Hematopoietic multipotent progenitor cell (in vitro differentiated cells): ENCODE measurements around the gene VAV3. TPM values are rescaled to one million over a fixed set of nuclear protein-coding genes. Genes with fewer than 3 reads are reported as not detected.
A peak's percentile ranks its signal among the peaks of the same experiment; 100 is the strongest.

Experiments
- DNase-seq, 3 donors: peaks; one replicate each; pipeline ENCODE4 v3.0.0-alpha.2; 2011 to 2015; ENCODE audit warnings: low read depth in 2 of 3, low spot score in 2 of 3
- total RNA-seq: library from RNA; depleted of rRNA; stranded (reverse); fragments of >200 nt; gene quantifications from one replicate; pipeline ENCODE4 v1.2.3, GENCODE V29; 2012

Gene VAV3
- total RNA-seq, 1 donor: 30.7 TPM

DNA sequence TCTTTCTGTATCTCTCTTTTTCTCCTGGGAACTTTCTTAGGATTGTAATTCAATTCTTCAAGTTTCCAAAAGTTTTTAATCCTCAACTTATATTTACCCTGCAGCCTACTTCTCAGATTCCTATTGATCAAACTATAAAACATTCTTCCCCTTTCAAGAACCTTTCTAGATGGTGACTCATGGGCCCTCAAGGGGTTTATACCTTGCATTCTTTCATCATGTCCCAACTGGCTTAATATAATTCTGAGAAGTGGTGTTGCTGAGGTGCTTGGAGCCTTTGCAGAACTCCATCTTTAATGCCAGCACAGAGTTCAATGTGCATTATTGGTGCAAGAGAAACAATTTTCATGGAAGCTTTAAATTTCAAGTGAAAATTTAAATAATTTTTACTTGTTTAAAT, 273.4 kb downstream of the VAV3 start:
- no peak for DNase-seq

DNA sequence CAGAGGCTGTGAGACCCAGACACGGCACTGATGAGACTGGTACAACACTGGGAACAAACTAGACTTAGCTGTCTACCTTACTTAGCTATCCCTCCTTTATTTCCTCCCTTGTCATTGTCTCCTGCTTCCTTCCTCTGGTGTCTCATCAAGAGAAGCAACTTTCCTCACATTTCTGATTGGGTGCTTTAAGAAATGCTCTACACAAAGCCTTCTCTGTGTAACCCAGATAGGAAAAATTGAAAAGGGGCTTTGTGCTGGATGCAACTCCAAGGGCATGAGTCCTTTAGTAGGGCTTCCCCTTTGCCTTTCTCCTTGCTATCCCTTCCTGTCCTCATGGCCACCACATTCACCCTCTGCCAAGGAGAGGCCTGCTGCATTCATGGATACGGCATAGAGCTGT, 274.5 kb downstream of the VAV3 start:
- no peak for DNase-seq

DNA sequence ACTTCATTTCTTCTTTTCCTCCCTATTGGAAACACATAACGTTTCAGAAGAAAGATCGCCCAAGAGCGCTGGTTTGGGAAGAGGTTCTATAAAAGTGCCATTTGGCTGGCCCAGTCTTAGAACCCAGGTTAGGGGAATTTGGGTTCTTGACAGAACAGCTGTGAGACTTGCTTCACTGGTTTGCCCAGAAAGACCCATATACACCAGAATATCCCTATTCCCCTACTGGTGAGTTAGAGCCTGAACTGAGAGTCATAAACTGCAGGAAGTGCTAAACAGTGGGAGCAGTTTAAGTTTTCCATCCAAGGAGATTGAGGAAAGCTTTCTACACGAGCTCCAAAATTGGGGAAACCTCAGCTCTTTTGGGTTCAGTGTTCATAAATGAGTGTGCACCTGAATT, 275.2 kb downstream of the VAV3 start:
- DNase-seq: no peak

DNA sequence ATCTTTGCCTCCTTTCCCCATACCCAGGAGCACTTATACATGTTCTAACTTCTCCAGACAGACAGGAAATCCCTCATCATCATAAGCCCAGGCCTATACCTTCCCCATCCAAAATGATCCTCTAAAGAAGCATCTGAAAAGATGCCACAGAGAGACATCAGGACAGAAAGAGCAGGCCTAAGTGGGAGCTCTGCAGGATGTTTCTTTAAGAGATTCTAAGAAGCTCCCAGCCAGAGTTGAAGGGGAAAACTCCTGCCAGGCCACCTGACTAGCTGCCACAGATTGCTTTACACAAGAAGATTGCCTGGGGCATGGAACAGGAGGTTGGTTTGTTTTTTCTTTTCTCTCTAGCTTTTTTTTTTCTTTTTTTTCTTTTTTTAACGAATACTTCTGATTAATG, 275.8 kb downstream of the VAV3 start:
- no peak for DNase-seq

DNA sequence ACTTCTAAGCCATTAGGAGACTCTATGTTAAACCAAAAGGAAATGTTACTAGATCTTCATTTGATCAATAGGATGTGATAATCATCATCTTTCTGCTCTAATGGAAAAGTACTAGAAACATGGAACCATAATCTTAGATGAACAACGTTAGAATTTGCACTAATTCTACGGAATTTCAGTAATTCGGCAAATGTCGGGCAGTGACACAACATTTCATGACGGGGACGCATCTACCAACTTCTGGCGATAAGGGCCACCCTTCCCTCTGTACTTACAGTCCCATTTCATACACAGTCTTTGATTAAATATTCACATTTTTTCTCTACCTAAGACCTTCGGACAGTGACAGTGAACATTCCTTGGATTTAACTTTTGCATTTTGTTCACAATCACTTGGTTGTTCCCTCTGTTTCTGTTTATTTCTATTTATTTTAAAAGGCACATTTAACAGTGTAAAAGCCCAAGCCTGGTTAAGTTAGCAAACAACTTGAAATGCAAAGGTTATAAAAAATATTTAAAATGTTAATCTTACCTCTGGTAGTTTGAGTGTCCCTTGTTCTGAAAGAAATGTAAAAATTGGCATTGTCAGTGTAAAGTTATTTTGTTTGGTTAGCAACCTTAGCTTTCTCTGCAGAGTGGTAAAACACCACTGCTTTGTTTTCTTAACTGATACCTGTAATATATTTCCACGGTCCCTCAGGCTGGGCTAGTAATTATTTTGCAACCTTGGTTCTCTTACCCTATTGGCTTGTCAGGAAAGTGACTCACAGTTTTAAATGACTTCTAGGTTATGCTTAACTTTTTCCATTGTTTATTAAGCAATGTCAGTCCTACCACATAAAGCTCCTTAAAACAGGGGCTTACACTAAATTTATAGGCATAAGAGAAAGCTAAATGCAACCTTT, 276.9 kb downstream of the VAV3 start:
- no peak for DNase-seq

DNA sequence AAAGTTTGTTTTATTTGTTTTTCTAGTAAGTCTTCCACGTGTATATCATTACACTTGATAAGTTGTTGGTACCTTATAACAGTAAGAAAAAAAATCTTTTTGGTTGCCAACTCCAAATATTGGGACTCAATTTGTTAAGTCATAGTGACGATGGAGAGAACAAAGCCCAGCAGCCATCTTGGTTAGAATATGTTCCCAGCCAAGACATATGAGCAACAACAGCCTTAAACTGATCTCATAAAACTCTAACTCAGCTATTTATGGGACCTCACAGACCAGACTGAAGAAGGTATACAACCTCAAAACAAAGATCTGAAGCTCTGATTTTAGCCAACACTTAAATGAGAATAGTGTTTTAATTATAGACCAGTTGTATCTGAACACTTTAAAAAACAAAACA, 281.3 kb downstream of the VAV3 start:
- DNase-seq: no peak

DNA sequence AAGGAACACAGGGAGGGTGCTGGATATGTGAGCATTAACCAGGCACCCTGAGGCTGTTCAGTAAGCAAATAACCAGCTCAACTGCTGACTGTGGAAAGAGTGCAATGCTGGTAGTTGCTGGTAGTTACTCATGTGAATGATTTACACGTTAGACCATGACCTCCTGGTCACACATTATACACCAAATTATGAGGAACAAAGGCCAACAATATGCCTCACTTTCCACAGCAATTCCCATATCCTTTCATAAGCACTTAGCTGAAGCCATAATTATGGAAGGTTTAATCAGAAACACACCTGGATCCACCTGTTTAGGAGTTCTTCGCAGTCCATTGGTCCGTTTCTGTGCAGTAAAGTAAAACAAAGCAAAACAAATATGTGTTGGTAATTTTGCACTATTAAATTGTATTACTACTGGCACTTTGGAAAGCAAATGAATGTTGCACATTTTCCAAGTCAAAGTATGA, 281.8 kb downstream of the VAV3 start:
- no peak for DNase-seq

DNA sequence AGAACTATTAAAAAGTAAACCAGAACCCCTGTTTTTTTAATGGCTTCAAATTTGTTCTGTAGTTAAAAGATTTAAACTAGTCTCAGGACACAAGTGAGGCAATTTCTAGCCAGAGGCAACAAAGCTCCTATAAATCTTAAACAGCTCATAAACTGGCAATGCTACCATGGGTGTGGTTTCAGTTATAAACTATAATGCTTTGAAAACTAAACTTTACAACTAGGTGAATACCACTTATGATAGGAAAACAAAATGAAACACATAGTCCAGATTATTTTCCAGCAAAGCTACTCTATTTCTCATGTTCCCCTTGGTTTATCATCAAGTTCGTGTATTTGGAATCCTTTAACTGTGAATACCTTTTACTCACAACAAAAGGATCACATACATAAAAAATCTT, 282.5 kb downstream of the VAV3 start:
- no peak for DNase-seq

DNA sequence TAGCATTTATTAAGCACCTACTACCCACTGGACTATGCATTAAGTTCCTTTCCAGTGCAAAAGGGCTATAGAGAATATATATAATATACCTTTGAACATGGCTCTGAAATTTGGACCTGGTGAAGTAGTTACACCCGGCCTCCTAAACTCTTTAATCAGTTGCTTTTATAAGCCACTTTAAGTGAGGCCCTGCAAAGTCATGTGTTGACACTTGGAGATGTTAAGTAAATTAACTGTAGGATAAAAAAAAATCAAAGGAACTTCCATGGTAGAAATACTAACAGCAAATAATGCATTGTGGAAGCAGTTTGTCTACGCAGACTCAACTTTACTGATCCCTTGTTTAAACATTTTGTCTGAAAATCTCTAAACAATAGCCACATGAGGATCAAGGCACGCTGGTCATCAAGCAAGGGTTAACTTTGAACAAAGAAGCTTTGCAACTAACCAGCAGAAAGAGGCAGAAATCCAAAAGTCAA, 283.9 kb downstream of the VAV3 start:
- DNase-seq: no peak

DNA sequence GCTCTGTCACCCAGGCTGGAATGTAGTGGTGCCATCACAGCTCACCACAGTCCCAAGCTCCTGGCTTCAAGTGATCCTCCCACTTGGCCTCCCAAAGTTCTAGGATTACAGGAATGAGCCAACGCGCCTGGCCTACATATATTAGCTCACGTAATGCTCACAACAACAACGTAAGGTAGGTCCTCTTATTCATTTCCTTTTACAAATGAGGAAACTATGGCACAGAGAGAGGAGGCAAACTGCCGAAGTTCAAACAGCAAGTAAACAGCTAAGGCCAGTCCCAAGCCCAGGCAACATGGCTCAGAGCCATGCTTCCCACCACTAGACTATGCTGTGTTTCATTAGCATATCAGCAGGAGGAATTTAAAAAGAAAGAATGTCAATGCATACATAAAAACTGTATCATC, 284.4 kb downstream of the VAV3 start:
- no peak for DNase-seq

DNA sequence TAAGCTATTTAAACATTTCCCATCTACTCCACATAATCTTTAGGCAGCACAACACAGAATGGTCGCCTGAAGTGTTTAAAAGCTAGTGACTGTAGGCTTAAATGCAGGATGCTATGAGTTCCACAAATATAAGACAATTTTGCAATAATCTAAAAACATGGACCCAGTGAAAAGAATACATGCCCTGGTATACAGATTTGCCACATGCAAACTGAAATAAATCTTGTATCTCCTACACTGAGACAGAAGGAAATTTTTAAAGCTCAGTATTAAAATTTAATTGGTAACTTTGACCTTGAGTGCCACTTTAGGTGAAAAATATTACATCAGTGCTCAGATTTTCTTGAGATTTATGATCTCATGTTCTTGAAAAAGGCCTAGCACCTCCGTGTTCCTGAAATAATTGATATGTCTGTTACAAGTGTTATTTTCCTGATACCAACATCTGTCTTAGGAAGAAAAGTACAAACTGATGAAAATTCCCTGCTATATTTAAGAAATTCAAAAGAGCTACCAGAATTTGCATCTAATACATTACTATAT, 285.5 kb downstream of the VAV3 start:
- no peak for DNase-seq

DNA sequence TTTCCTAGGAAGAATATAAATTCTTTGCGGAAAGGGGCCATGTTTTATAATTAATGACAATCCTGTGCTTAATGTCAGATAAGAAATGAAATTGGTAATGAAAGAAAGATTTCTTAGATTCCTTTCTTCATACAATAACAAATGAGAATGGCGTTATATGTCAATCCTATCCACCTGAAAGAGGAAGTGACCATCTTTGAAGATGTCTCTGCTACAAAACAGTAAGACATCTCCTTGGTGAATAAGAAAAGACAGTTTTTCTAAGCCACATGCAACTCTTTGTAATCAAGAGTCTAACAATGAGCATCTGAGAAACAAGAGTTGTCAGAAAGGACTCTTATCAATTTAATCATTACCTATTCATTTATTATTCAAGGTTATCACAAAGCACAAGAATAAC, 286.0 kb downstream of the VAV3 start:
- DNase-seq: no peak

DNA sequence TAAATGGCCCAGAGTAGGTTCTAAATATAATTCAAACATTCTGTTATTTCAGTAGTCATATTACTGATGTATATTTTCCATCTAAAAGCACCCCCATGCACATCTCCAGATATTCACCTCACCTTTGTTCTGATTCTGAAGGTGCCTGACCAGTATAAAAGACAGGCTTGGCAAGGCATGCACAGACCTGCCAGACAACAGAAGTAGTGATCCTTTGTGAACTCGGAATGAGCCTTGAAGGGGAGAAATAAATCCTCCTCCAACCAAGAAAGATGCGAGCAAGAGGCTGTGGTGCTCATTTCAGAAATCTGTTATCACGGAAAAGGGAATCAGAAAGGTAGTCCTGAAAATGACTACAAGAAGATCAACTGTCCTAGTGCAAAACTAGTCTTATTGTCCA, 287.3 kb downstream of the VAV3 start:
- no peak for DNase-seq

DNA sequence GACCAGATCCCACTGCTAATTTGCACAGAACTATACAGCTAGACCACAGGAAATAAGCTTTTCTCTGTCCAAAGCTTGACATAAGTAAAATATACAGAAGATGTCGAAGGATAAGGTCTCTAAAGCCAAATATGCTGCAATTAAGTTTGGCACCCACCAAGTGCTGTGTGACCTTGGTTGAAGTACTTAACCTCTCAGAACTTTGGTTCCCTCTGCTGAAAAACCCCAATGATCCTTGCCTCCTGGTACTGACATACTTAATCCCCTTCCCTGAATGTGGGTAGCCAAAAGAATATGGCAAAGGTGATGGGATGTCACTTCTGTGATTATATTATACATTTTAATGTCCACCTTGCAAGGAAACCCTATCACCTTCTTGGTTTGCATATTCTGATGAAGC, 290.5 kb downstream of the VAV3 start:
- no peak for DNase-seq

DNA sequence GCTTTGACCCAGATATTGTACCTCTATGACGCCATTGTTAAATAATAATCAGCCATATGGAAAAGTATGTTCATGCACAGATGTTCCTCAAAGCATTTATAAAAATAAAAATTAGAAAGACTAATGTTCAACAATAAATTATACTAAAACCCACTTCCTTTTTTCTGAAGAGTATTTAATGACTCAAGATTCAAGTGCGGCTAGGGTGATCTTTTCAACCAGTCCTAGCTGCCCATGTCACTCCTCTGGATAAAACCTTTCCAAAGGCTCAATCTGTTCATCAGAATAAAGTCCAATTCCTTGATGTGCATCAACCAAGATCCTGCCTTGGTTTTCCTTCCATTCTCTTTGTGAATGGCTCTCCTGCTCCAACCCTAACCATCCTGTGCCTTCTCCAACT, 292.0 kb downstream of the VAV3 start:
- peak in 2 of 3 donors; percentile 10 to 35 for DNase-seq

DNA sequence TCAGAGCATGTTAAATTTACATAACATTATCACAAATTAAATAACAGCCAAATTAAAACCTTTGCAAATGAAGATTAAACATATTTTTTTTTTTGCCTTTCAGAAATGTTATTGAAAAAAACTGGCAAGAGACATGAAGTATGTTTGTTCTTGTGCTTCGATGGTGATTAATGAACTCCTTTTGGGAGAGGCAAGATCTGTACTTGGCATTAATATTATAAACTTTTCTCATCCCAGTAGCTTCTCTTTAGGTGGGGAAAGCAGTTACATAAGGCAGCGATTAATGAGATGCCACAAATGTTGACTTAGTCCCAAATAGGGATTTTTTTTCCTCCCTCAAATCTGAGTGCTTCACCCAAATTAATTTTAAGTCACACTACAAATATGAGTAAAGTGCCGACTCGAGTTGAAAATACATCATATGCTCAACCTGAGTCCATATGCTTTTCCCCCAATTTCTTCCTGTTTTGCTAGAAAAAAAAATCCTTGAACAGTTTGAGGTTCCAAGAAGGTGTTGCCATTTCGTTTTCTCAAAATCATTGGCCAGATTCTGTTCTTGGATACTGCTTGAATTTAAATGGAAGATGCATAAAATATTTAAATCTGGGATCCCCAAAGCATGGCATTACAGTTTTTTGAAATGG, 294.5 kb downstream of the VAV3 start:
- DNase-seq: no peak

DNA sequence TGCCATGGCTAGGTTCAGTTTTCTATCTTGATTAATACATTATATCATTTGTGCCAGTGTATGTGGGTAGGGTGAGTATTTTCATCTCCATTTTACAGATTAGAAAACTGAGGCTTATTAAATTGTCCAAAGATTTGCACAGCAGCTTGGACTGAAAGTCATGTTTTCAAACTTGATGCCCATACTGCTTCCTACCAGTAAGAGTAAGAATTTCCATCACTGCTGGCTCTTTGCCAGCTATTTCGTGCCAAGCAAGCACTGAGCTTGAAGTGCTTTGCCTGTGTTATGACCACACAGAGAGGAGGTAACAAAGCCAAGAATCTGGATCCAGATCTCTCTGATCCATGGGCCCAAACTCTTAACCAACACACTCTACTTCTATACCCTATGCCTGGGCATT, 295.0 kb downstream of the VAV3 start:
- DNase-seq: peak in 2 of 3 donors; percentile 18 to 64

DNA sequence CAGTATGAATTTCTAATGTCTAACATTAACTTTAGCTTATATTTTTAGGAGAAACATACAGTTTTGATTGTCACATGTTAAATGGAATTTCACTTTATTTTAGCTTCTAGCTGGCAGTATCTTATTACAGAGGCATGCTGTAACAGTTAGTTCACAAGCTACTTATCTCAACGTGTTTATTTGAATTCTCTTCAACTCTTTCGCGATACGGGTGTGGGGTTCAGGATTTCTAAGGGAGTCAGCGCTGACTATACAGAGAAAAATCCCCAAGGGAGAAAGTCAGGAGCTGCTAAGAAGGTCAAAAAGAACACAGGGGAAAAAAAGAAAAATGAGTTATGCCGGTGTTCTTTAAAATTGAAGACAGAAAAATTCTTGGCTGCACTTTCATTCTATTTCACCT, 296.2 kb downstream of the VAV3 start:
- no peak for DNase-seq

DNA sequence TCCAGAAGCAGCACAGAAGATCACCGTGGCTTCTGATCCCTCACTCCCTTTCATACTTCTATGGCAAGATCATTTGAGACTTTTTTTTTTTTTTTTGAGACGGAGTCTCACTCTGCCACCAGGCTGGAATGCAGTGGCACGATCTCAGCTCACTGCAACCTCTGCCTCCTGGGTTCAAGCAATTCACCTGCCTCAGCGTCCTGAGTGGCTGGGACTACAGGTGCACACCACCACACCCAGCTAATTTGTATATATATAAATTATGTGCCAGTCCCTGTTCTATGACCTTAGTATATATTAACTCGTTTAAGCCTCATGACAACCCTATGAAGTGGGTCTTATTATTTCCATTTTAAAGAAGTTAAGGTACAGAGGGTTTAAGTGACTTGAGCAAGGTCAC, 298.5 kb downstream of the VAV3 start:
- DNase-seq: no peak

DNA sequence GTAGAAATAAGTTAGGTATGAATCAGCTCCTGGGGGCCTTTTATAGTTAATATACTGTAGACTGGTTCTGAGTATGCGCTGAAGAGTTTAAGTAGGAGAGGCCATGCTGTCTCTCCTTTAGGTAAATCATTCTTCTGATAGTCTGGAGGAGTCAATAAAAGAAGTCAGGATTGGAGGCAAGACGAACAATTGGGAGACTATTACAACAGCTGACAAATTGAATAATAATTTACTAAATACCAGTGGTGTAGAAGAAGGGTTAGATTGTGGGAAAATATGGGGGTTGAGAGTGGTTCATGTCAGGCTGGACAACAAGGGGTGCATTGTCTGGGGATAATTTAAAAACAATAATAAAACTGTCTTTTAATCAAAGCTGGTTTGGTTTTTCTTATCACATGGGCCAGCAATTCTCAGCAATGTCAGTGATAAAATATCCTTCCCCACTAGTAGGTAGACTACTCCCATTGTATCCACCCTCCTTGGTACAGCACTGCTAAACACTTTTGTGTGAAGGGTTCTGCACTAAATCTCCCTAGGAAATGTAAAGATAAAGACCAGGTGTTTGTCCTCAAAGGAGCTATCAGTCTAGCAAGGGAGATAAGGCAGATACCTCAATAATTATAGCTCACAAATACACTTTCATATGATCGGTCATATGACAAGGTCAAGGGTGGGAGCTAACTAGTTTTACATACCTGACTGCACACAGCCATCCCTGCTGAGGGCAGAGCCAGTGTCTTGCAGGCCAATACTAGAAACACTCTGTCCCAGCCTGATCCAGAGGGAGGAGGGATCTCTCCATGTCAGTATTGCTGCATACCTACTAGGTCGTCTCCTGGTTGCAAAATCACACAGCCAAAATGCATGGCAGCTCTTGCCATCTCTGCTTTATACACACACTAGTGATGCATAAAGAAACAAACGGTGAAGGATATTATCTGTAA, 299.7 kb downstream of the VAV3 start:
- DNase-seq: no peak

DNA sequence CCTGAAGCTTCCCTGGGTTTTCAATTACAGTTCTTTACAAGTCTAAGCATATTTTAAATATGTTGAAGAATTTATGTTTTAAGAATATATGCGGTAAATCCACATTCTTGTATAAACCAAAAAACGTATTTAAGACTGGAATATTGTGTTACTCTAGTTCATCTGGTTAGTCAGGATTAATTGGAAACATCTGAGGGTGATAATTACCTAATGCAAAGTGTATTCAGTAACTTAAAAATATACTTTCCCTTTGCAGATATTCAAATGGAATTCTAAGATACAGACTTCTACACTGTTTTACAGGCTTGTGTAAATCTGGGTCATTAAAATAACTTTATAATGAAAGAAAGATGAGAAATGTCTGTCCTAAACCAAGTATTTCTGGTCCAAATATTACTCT, 302.0 kb downstream of the VAV3 start:
- DNase-seq: no peak
